Left lung (tissue), 10 donors: ENCODE results near the gene SLIT3. TPM values are rescaled to one million over a fixed set of nuclear protein-coding genes. Genes with fewer than 3 reads are reported as not detected.

Experiments
- ATAC-seq: fragments of 200-7000 bp; cut with Tn5 transposase; one replicate; pipeline ENCODE4 v1.9.1; 2020; ENCODE audit warnings: moderate library complexity
- DNase-seq, 4 donors: peaks; one replicate each; pipeline ENCODE4 v3.0.0-alpha.2; 2013 to 2020
- H3K27ac ChIP-seq, 2 donors: fragments of 200-600 bp; sonication (generic) in 1 of 2; one replicate each; pipeline versions ENCODE4 v1.5.0 to v1.8.0; 2020 to 2021
- H3K27me3 ChIP-seq, 2 donors: fragments of 200-600 bp; sonication (generic) in 1 of 2; one replicate each; pipeline versions ENCODE4 v1.5.0 to v1.8.0; 2020 to 2021
- H3K36me3 ChIP-seq, 2 donors: fragments of 200-600 bp; sonication (generic) in 1 of 2; one replicate each; pipeline versions ENCODE4 v1.5.0 to v1.8.0; 2020 to 2021
- H3K4me1 ChIP-seq, 2 donors: fragments of 200-600 bp; one replicate each; pipeline ENCODE4 v1.8.0; 2021
- H3K4me3 ChIP-seq, 2 donors: fragments of 200-600 bp; sonication (generic) in 1 of 2; one replicate each; pipeline versions ENCODE4 v1.5.0 to v1.8.0; 2020 to 2021; ENCODE audit warnings: mild to moderate bottlenecking in 1 of 2
- H3K9me3 ChIP-seq, 2 donors: fragments of 200-600 bp; sonication (generic) in 1 of 2; one replicate each; pipeline versions ENCODE4 v1.5.0 to v1.8.0; 2020 to 2021
- intact Hi-C, 2 donors: fragments of 100-400 bp; cut with DNase I; formaldehyde crosslinking; loops; one replicate each; pipeline versions ENCODE4 v1.11.2 to v1.14.2; 2022
- polyA plus RNA-seq, 6 donors: library from polyadenylated mRNA; unstranded; fragments of 120-200 nt; gene quantifications; one replicate each; pipeline ENCODE4 v1.2.1, GENCODE V29; 2013; ENCODE audit not compliant: insufficient read length in 6 of 6
- total RNA-seq, 2 donors: library from RNA; stranded (reverse); fragmentation: NEBNext Ultra II Directional; extraction: Animal tissue kit (Norgen Biotek cat#: 25700); gene quantifications; one replicate each; pipeline ENCODE4 v1.2.1, GENCODE V29; 2021
- TF ChIP-seq, protein P1 (sequence below), 2 donors: fragments of 200-600 bp; sonication (generic) in 1 of 2; IDR thresholded peaks; one replicate each; pipeline versions ENCODE4 v1.5.0 to v1.8.0; 2021; ENCODE audit warnings: antibody characterized with exemption in 2 of 2
- donor health status: DM: no; HTN: yes; CAD: no.
- donor health status: DM: no; HTN: no; CAD: no.

SLIT3 gene
- total and polyA plus RNA-seq, 8 donors = 37.6 to 77.1 (median 45.9) TPM

DNA sequence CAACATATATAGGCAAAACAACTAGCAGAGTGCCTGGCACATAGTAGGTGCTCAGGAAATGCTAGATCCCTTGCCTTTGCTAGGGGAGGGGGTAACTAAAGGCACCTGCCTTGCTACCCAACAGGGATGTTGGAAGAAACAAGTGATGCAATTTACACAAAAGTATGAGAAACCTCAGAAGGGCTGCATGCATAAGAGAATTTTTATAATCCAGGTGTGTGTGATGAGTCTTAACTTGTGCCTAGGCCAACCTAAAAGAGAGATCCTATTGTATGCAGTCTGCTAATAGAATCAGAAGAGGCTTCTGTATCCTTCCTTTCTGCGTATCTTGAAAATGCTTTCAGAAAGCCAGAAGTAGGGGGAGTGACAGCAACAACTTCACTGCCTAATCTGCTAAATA is 135.9 kb downstream of the SLIT3 start:
- no peak for ATAC-seq
- intact Hi-C loops = no loop called here
- no peaks in the 10 kb centered on the region for H3K27me3 ChIP-seq
- TF ChIP-seq, protein P1, sequence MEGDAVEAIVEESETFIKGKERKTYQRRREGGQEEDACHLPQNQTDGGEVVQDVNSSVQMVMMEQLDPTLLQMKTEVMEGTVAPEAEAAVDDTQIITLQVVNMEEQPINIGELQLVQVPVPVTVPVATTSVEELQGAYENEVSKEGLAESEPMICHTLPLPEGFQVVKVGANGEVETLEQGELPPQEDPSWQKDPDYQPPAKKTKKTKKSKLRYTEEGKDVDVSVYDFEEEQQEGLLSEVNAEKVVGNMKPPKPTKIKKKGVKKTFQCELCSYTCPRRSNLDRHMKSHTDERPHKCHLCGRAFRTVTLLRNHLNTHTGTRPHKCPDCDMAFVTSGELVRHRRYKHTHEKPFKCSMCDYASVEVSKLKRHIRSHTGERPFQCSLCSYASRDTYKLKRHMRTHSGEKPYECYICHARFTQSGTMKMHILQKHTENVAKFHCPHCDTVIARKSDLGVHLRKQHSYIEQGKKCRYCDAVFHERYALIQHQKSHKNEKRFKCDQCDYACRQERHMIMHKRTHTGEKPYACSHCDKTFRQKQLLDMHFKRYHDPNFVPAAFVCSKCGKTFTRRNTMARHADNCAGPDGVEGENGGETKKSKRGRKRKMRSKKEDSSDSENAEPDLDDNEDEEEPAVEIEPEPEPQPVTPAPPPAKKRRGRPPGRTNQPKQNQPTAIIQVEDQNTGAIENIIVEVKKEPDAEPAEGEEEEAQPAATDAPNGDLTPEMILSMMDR (IDR thresholded peaks at IDR 0.05) = no peak
- H3K36me3 ChIP-seq = no peaks in the 10 kb centered on the region
- no peaks in the 10 kb centered on the region for H3K9me3 ChIP-seq
- no peak overlapping the region for H3K27ac ChIP-seq
- H3K4me3 ChIP-seq = no peak overlapping the region
- no peak for DNase-seq
- no peaks in the 10 kb centered on the region for H3K4me1 ChIP-seq

DNA sequence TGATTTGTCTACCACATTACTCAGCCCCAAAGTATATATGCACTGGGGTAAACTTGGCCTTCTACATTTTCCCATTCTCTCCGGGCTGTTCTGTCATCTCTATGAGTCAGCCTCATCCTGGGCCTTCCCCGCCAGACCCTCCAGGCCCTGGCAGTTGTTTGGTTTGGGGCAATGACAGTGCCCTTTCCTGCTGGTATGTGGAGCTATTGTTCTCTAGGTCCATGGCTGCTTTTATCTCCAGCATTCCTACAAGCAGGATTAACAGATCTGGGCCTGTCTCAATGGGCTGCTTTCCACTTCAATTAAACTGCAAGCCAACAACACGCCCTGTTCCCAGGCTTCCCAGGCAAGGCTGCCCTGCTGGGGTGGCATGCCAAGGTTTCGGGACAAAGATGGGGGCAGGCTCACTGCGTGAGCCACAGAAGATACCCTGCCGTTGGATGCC is 136.4 kb downstream of the SLIT3 start:
- H3K27ac ChIP-seq = no peak overlapping the region
- H3K4me3 ChIP-seq = no peak overlapping the region
- TF ChIP-seq, protein P1 (IDR thresholded peaks at IDR 0.05) = no peak
- H3K9me3 ChIP-seq = peaks cover 0 to 4% of the 10 kb centered on the region in 2 donors
- no peaks in the 10 kb centered on the region for H3K27me3 ChIP-seq
- ATAC-seq (peak; percentile 33), DNase-seq (no peak)
- intact Hi-C loops = no loop called here
- no peaks in the 10 kb centered on the region for H3K4me1 ChIP-seq
- H3K36me3 ChIP-seq = no peaks in the 10 kb centered on the region

DNA sequence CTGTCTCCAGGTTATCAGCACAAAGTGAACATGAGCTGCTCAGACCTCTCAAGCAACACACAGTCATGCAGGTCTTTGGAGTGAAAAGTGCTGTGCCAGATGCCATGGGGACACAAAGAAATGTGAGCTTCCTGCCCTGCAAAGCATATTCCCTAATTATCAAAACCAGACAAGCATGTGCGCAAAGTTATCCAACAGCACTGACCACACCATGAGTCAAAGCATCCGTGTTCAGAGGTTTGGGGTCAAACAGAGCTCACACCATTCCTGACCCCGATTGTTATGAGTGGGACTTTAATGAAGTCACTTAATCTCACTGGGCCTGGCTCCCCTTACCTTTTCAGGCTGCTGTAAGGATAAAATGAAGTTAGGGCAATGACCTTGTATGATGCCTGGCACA is 138.5 kb downstream of the SLIT3 start:
- TF ChIP-seq, protein P1 (IDR thresholded peaks at IDR 0.05) = no peak
- no peak for ATAC-seq
- Histone ChIP-seq H3K36me3 (no peaks in the 10 kb centered on the region), H3K4me1 (no peaks in the 10 kb centered on the region), H3K9me3 (peaks cover 0 to 25% of the 10 kb centered on the region in 2 donors), H3K27me3 (no peaks in the 10 kb centered on the region), H3K27ac (no peak overlapping the region), H3K4me3 (no peak overlapping the region)
- DNase-seq = no peak
- intact Hi-C loops = no loop called here

DNA sequence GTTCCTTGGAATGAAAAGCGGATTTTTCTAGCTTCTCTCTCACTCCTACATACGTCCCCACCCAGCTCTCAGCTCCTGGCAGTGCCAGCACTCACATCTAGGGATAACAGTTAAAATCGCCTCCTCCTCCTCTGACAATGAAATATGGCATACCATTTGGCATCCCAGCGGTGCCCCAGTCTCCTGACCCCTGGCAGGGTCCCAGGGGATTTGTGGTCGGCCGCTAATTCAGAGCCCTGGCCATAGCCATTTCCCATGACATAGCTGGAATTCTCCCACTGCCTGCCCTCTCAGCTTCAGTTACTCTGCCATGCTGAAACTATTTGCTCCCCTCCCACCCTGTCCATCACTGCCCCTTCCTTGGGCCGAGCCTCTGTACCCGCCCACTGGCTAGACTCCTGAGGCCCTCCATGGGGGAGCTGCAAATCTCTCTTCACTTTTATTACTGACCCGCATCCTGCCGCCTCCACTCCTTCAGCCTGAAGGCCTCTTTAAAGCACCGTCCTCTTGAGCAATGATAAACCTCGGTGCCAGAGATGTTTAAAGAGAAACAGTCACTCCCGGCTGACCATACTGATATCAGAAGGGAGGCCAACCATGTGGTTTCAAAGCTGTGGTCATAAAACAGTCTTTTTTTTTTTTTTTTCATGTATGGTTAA is 139.8 kb downstream of the SLIT3 start:
- intact Hi-C loops = no loop called here
- ATAC-seq (peak; percentile 74), DNase-seq (peak; percentile 41 to 78 (median 52))
- H3K27me3 ChIP-seq = no peaks in the 10 kb centered on the region
- H3K27ac ChIP-seq = peak overlapping the region in 1 of 2 donors; percentile 18
- H3K4me3 ChIP-seq = no peak overlapping the region
- no peaks in the 10 kb centered on the region for H3K36me3 ChIP-seq
- H3K4me1 ChIP-seq = no peaks in the 10 kb centered on the region
- H3K9me3 ChIP-seq = peaks cover 0 to 25% of the 10 kb centered on the region in 2 donors
- TF ChIP-seq, protein P1 (IDR thresholded peaks at IDR 0.05) = no peak

DNA sequence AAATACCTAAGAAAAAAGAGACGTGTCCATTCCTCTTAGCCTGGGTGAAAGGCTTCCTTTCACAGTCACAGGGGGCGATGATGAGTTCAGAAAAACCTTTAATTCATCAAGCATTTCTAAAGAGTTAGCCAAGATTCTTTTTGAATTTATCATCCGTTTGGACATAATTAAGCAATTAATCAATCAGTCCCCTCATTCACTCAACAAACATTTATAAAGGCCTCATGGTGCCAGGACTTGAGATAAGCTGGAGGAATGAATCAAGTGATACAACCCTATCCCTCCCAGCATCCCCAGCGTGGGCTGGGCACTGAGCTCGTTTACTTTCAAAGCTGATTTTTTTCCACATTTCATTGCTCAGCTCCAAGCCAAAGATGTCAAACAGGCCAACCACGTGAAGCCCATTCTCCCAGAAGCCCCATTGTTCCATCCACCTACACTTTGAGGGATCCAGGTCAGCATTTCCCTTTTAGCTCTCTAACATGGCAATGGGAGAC is 140.5 kb downstream of the SLIT3 start:
- H3K27ac ChIP-seq = peak overlapping the region in 1 of 2 donors; percentile 18
- intact Hi-C loops = no loop called here
- no peaks in the 10 kb centered on the region for H3K4me1 ChIP-seq
- peak; percentile 10 for ATAC-seq
- no peaks in the 10 kb centered on the region for H3K36me3 ChIP-seq
- no peak overlapping the region for H3K4me3 ChIP-seq
- DNase-seq = no peak
- H3K27me3 ChIP-seq = no peaks in the 10 kb centered on the region
- peaks cover 0 to 25% of the 10 kb centered on the region in 2 donors for H3K9me3 ChIP-seq
- TF ChIP-seq, protein P1 (IDR thresholded peaks at IDR 0.05) = no peak
